B cell (primary cell): ENCODE data around the gene THRAP3.

ENCODE experiments used
- CTCF ChIP-seq: fragments of 200-600 bp; IDR thresholded peaks from one replicate; pipeline ENCODE4 v1.8.0; 2022; ENCODE audit warnings: antibody characterized with exemption, mild to moderate bottlenecking
- EZH2 ChIP-seq: IDR thresholded peaks from 2 replicates; pipeline ENCODE4 v1.6.1; 2012; ENCODE audit warnings: borderline replicate concordance, low read depth, mild to moderate bottlenecking, moderate library complexity, low read length; ENCODE audit not compliant: insufficient read depth, poor library complexity, severe bottlenecking

GRCh38 chr1:36304970-36305914 lies 81.0 kb downstream of the THRAP3 start:
- TF ChIP-seq CTCF (no peak), EZH2 (no peak)
